Bone marrow (tissue), 2 donors: ENCODE results near the gene PKNOX2.

Experiments used
- DNase-seq, 2 donors: peaks; one replicate each; lab custom pipeline; 2025; lab: John Stamatoyannopoulos, UW

The PKNOX2 gene

GRCh38 chr11:125382822-125383221, 218.3 kb downstream of the PKNOX2 start:
- no peak for DNase-seq

- DNase-seq, result no peak
Measured at GRCh38 chr11:125384825-125385224, 220.3 kb downstream of the PKNOX2 start.

DNA sequence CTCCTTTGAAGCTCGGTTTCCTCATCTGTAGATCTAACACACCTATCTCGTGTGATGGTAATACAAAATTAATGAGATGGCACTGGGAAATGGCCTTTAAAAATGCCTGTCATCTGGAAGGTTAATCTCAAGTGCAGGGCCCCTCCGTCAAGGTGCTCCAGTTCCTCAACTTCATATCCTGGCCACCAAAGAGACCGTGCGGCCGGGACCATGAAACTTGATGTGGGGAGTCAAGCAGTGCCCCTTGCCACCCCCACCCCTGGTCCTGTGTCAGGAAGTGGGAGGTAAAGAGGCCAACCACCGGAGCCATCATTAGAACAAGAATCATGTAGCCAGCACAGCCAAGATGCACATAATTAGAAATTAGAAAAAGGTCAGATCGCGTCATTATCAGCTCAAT, 223.3 kb downstream of the PKNOX2 start:
- DNase-seq, result no peak

DNA sequence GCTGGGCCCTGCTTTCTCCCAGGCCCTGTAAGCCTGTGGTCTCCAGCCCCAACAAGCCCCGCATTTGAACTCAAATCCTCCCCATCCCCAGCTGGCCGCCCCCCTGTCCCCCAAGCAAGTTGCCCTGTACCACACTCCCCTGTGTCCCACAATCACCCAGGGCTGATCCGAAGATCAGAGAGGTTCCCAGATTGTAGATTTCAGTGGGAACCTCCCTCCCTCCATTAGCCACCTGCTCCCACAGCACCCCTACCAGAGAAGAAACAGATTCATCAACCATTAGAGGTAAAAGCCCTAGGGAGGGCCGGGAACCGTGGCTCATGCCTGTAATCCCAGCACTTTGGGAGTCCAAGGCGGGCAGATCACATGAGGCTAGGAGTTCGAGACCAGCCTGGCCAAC, 224.1 kb downstream of the PKNOX2 start:
- no peak for DNase-seq

DNA sequence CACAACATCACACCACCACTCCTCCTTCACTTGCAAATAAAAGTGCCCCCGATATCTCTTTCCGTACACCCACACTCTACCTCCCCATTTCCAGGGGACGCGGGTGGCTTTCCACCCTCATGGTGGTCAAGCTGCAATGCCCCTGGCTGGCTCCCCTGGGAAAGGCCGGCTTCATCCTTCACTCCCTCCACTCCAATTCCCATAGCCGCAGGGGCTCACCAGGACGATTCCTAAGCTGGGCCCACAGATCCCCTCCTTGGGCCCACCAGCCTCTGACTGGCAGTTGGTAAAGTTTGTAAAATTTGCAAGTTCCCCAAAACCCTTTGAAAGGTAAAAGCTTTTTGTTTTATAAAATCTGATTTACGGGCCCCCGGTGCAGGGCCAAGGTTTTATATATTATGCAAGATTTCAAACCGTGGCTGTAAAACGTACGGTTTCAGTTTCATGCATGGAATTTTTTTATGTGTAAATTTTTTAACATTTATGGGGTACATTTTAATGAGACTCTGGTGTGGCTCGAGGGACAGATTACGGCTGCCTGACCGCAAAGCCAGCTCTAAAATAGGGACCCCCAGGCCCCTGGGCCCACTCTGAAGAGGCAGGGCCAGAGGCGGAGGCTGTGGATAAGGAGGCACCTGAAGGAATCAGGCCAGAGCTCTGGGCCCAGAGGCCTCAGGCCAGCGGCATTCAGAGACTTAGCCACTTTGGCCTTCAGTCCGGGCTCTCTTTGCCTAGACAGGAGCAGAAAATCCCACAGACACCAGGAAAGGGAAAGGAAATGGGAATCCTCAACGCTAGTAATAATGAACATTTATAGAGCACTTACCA, 225.0 kb downstream of the PKNOX2 start:
- no peak for DNase-seq

- DNase-seq, result no peak
Measured at GRCh38 chr11:125390946-125391345, 226.4 kb downstream of the PKNOX2 start.

DNA sequence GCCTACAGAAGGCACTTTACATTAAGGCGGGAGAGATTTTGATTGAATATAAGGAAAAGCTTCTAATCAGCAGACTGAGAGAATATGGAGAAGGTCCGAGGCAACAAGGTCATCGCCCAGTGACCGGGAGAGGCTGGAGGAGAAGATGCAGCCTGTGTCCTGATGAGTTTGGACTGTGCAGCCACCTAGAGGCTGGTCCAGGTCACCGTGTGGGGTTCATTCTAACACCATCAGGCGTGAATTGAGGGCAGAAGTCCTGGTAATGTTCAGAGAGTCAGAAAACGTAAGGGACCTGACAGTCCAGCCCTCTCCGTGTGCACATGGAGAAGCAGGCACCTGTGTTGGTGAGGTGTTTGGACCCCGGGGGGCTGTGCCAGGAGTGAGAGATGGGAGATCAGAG, 228.8 kb downstream of the PKNOX2 start:
- DNase-seq, result no peak

GRCh38 chr11:125394296-125394695, 229.7 kb downstream of the PKNOX2 start:
- DNase-seq, result no peak

- DNase-seq, result no peak
Measured at GRCh38 chr11:125397421-125397820, 232.9 kb downstream of the PKNOX2 start.

GRCh38 chr11:125398475-125398874, 233.9 kb downstream of the PKNOX2 start:
- no peak for DNase-seq

- no peak for DNase-seq
Measured at GRCh38 chr11:125398994-125399640, 234.6 kb downstream of the PKNOX2 start.

DNA sequence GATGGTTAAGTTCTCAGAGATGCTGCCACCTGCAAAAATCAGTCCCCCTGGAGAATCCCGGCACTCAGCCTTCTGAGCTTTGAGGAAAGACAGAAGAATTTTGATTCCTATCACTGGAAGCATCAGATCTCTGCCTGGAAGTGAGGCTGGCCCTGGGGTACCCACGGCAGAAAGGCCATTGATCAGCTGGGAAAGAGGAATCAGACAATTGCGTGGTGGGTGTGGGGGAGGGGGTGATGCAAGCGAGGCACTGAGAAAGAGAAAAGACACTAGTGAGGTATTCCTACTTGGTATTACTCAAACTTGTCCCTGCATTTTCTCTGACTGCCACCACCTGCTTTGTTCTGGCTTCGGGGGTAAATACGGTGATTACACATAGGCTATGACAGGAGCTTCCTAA, 235.4 kb downstream of the PKNOX2 start:
- DNase-seq, result no peak

GRCh38 chr11:125401235-125401634, 236.7 kb downstream of the PKNOX2 start:
- no peak for DNase-seq

DNA sequence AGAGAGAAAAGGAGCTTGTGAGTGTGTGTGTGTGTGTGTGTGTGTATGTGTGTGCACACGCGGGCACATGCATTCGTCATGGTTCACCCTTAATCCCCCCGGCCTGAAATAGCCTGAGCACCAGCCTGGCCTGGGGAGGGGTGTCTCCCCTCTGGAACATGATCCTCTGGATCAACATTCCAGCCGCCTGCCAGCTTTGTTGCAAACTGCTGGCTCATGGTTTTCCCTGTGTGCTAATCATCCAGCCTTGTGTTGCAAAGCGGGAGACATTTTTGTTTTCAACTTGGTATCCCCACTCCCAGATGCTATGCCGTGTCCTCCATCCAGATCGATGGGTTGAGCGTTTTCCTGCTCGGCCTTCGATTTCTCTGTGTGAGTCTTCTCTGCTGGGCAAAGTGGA, 237.2 kb downstream of the PKNOX2 start:
- DNase-seq, result no peak

DNA sequence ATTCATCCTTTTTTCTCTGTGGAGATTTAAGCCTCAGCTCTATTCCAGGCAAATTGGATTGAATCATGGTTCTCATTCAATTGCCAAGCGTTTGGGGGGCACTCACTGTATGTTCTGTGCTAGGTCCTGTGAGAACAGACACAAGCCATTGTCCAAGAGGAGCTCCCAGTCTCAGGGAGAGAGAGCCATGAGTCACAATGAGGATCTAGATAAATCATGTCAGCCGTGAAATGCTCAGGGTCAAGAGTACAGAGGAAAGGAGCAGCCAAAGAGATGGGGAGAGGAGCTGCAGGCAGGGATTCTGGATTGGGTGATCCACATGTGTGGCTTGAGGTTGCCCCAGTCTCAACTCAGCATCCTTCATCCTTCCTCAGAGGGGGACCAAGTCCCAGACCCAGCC, 237.9 kb downstream of the PKNOX2 start:
- no peak for DNase-seq

GRCh38 chr11:125404157-125404810, 239.7 kb downstream of the PKNOX2 start:
- DNase-seq, result no peak

- DNase-seq, result peak in 1 of 2 donors; percentile 34
Measured at GRCh38 chr11:125404811-125405790, 240.6 kb downstream of the PKNOX2 start.

- no peak for DNase-seq
Measured at GRCh38 chr11:125407046-125407445, 242.5 kb downstream of the PKNOX2 start.

DNA sequence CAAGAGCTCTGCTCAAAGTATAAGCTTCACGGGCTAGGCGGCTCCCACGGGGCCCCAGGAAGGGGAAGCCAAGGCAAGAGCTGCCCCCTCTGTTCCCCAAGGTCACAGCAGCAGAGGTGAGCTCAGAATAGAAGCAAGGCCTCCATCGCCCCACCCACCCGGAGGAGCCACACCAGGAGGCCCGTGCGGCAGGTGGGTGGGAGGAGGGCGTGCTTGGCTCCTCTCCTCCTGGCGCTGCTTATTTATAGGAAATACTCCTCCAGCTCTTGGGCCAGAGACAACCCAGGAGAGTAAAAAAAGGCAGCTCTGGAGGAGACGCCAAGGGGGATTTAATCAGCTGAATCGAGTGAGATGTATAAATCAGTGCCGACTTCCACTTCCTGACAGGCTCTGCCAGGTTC, 243.8 kb downstream of the PKNOX2 start:
- DNase-seq, result no peak

DNA sequence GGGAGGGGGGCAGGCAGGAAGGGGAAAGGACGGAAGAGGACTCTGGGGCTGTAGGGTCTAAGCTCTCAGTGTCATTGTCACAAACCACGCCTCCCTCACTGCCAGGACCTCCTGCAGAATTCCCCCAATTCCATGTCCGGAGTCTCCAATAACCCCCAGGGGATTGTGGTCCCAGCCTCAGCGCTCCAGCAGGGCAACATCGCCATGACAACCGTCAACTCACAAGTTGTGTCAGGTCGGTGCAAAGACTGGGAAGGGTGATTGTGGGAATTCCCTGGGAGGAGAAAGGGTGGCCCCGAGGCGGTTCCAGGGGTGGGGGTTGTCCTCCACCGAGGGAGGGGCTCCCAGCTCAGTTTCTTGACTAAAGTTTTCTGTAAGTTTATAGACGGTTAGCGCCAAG, 245.5 kb downstream of the PKNOX2 start:
- no peak for DNase-seq

DNA sequence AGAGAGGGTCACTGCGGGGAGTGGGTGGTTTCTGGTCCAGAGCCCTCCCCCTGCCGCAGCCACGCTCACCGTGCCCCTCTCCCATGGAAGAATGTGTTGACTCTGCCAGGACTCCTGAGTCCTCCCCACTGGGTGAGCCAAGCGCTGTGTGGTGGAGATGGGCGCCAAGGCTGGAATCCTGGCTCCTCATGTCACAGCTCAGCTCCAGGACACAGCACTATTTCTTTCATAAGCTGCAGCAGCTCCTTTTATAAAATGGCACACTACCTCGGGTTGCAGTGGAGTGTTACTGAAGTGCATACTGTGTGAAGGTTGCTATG, 247.6 kb downstream of the PKNOX2 start:
- no peak for DNase-seq

DNA sequence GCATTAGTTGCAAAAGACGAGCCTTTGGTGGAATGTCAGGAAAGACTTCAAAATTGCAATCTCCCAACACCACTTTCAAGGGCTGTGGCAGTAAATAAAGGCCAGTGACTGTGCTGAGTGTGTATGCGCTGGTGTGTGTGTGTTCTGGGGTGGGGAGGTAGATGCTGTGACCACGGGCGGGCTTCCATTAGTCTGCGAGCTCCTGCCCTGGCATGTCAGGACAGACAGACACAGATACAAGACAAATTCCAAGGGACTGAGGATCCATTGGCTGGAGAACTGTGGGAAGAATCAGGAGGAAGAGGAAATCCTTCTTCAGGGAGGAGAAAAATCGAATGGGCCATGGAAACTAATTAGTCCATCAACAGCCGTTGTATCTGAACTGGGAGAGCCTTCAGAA, 248.0 kb downstream of the PKNOX2 start:
- DNase-seq, result no peak
